WERI-Rb-1 (cell line): ENCODE results near the gene HOXC13.

Experiments used
- DNase-seq: peaks from one replicate; pipeline ENCODE4 v3.0.0-alpha.2; 2020
- H3K27ac ChIP-seq: fragments of 250-450 bp; sonication (Bioruptor Pico); 2 replicates; pipeline ENCODE4 v1.5.1; 2020; ENCODE audit warnings: mild to moderate bottlenecking, moderate library complexity
- H3K27me3 ChIP-seq: fragments of 250-450 bp; sonication (Bioruptor Pico); 2 replicates; pipeline ENCODE4 v1.5.1; 2021; ENCODE audit warnings: mild to moderate bottlenecking, low read depth, moderate library complexity; ENCODE audit not compliant: insufficient read depth, severe bottlenecking
- H3K36me3 ChIP-seq: fragments of 250-450 bp; sonication (Bioruptor Pico); 2 replicates; pipeline ENCODE4 v1.5.1; 2020; ENCODE audit warnings: mild to moderate bottlenecking, moderate library complexity
- H3K4me3 ChIP-seq: 2 replicates; pipeline ENCODE4 v1.5.1; 2011; ENCODE audit warnings: low read depth, mild to moderate bottlenecking, control low read depth, low read length
- H3K9me3 ChIP-seq: fragments of 250-450 bp; sonication (Bioruptor Pico); 2 replicates; pipeline ENCODE4 v1.5.1; 2021; ENCODE audit warnings: mild to moderate bottlenecking, moderate library complexity; ENCODE audit not compliant: severe bottlenecking
- TF ChIP-seq, protein P1 (sequence below): IDR thresholded peaks from 2 replicates; pipeline ENCODE4 v1.5.1; 2011; ENCODE audit warnings: low read depth, mild to moderate bottlenecking, control low read depth, inconsistent platforms, low read length

The HOXC13 gene

DNA sequence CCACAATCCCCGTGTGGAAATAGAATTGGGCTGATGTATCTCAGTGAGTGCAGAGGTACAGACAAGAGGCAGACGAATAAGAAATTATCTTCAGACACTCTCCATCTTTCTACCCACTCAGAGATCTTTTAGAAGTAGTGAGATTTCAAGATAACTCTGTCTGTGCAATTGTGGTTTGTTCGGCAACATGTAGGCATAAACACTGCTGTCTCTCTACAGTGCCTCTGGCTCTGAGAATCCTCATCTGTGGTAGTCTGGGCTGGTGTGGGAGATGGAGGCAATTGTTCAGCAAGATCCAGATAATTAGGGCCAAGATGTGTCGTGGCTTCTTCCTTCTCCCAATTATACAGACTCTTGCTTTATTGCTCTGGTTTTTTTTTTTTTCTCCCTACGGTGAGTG, 3.1 kb downstream of the HOXC13 start:
- H3K4me3 ChIP-seq, result no peak overlapping the region
- H3K27me3 ChIP-seq, result peaks cover 57% of the 10 kb centered on the region
- TF ChIP-seq, protein P1, sequence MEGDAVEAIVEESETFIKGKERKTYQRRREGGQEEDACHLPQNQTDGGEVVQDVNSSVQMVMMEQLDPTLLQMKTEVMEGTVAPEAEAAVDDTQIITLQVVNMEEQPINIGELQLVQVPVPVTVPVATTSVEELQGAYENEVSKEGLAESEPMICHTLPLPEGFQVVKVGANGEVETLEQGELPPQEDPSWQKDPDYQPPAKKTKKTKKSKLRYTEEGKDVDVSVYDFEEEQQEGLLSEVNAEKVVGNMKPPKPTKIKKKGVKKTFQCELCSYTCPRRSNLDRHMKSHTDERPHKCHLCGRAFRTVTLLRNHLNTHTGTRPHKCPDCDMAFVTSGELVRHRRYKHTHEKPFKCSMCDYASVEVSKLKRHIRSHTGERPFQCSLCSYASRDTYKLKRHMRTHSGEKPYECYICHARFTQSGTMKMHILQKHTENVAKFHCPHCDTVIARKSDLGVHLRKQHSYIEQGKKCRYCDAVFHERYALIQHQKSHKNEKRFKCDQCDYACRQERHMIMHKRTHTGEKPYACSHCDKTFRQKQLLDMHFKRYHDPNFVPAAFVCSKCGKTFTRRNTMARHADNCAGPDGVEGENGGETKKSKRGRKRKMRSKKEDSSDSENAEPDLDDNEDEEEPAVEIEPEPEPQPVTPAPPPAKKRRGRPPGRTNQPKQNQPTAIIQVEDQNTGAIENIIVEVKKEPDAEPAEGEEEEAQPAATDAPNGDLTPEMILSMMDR, result no peak
- no peak overlapping the region for H3K27ac ChIP-seq
- no peak for DNase-seq
- H3K9me3 ChIP-seq, result no peaks in the 10 kb centered on the region
- H3K36me3 ChIP-seq, result no peaks in the 10 kb centered on the region

DNA sequence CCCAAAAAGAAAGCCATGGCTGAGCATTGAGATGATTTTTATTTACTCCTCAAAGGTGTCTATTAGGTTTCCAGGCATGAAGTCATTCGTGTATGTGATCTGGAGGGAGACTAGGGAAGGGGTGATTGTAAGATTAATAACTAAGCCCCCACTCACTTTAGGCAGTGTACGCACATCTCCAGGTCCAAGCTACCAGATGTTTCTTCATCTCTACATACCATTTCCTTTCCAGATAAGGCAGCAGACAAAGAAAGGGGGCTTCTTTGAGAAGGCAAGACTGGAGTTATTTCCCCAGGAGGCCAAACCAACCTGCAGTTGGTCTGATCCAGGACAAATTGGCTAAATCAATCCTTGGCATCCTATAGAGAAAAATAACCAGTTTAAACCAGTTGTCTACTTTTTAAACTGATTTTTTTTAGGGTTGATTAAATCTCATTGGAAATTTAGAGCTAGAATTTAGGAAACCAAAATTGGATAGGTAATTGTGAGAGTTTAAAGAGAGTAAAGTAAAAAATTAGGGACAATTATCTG, 3.9 kb downstream of the HOXC13 start:
- Histone ChIP-seq H3K27me3 (peaks cover 50% of the 10 kb centered on the region), H3K4me3 (no peak overlapping the region), H3K36me3 (no peaks in the 10 kb centered on the region), H3K9me3 (no peaks in the 10 kb centered on the region), H3K27ac (no peak overlapping the region)
- no peak for DNase-seq
- TF ChIP-seq, protein P1, result no peak

DNA sequence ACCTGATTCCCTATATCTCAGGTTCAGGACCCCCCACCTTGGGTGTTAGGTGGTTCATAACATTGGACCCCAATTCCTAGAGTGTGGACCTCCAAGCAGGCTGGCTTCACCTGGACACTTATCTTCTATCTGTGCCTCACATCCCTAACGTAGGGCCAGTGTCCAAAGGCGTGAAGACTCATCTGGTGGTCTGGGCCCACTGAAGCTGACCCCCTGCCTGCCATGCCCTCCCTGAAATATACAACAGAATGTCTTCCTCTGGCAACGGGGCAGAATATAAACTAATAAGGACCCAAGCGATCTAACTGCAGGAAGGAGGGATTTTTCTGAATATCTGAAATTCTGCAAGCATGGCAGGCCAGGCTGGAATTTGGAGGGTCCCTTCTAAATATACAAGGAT, 5.6 kb downstream of the HOXC13 start:
- peaks cover 37% of the 10 kb centered on the region for H3K27me3 ChIP-seq
- TF ChIP-seq, protein P1, result no peak
- DNase-seq, result no peak
- no peaks in the 10 kb centered on the region for H3K9me3 ChIP-seq
- H3K36me3 ChIP-seq, result no peaks in the 10 kb centered on the region
- no peak overlapping the region for H3K27ac ChIP-seq
- no peak overlapping the region for H3K4me3 ChIP-seq

DNA sequence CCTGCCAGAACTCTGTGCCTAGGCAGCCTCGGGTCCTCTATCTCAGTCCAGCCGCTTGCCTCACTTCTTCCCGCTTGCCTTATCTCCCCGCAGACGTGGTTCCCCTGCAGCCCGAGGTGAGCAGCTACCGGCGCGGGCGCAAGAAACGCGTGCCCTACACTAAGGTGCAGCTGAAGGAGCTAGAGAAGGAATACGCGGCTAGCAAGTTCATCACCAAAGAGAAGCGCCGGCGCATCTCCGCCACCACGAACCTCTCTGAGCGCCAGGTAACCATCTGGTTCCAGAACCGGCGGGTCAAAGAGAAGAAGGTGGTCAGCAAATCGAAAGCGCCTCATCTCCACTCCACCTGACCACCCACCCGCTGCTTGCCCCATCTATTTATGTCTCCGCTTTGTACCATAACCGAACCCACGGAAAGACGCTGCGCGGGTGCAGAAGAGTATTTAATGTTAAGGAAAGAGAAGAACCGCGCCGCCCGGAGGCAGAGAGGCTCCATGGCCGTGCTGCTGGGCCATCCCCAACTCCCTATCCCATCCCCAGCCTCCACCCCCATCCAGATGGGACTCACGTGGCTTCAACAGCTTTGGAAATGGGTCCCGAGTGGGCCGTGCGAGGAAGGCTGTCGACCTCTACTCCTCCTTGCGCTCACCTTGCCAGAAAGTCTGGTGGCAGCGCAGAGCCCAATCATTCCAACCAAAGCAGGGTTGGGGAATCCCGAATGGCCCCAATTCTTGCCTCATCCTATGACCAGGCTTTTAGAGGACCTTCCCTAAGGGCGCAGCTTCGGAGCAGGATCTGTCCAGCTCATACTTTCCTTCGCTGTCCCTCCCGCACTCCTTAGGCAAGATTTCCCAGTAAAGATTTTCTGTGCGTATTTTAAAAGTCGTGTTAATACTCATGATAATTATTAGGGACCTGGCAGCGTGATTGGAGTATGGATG, 6.5 kb downstream of the HOXC13 start:
- peaks cover 37% of the 10 kb centered on the region for H3K27me3 ChIP-seq

DNA sequence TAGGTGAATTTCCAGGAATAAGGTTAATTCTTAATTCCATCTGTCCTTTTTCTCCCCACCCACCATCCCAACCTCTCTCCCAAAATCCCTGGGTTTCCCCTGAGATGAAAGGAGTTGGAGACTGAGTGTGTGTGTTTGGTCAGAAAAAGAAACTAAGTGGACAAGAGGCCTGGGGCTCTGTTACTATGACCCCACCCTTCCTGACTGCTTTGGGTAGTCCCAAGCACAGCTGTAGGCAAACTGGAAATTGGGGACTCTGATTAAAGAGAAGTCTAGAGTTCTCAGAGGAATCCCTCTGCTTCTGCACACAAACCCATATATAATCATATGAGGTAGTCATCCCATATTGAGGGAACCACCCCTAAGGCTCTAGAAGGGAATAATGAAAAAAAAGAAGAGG, 9.1 kb downstream of the HOXC13 start:
- no peaks in the 10 kb centered on the region for H3K36me3 ChIP-seq
- DNase-seq, result no peak
- no peak overlapping the region for H3K27ac ChIP-seq
- H3K4me3 ChIP-seq, result no peak overlapping the region
- TF ChIP-seq, protein P1, result no peak
- peaks cover 52% of the 10 kb centered on the region for H3K27me3 ChIP-seq
- no peaks in the 10 kb centered on the region for H3K9me3 ChIP-seq

More for the DNA sequence above, 6.5 kb downstream of the HOXC13 start:
- DNase-seq, result no peak
- Histone ChIP-seq H3K9me3 (no peaks in the 10 kb centered on the region), H3K4me3 (no peak overlapping the region), H3K36me3 (no peaks in the 10 kb centered on the region), H3K27ac (no peak overlapping the region)
- TF ChIP-seq, protein P1, result no peak
